ENCODE results near the gene CHTF8.

The CHTF8 gene

DNA sequence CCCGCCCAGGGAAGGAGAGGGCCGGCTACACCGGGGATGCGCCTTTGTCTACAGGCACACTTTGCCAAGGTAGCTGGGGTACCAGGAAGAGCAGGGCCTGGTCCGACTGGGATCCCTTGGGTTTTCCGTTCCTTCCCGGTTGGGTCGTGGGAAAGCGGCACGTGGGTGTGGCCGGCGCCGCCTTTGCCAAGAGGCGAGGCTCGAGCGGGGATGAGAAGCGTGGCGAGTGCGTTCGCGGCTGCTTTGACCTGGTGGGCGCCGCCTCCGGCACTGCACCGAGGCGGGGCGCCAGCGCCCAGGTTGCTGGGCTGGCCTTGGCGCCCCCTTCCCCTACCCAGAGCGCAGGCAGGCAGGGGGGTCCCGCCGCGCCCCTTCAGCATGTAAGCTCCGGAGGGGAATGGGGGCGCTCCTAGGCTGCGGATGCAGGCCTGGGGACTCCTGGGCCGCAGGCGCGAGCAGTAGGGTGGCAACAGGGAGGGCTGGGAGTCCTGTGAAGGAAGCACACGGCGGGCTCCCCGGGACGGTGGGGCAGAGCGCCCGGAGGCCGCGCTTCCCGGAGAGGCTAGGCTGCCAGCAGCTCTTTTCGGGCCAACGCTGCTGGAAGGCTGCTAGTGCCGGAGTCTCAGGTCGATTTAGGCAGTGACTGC, 24.9 kb downstream of the CHTF8 start:
- Mint-ChIP-seq H3K27ac (ENCODE audit: low read depth) (no peak overlapping the region), H3K27me3 (peaks cover 46% of the 10 kb centered on the region), H3K36me3 (ENCODE audit: insufficient read depth) (peaks cover 8% of the 10 kb centered on the region), H3K9me3 (no peaks in the 10 kb centered on the region), H3K4me1 (peaks cover 18% of the 10 kb centered on the region), H3K4me3 (peak overlapping the region; percentile 90)
- DNase-seq (ENCODE audit: low spot score in 2 of 2): no peak
- no peak for ATAC-seq (replicated peaks; ENCODE audit: extremely low read depth, poor library complexity, severe bottlenecking)

- H3K4me3 Mint-ChIP-seq: peak overlapping the region; percentile 90
- ATAC-seq (replicated peaks; ENCODE audit: extremely low read depth, poor library complexity, severe bottlenecking): no peak
Observed at GRCh38 chr16:69106491-69107315, 25.7 kb downstream of the CHTF8 start.

GRCh38 chr16:69105501-69106361, 26.7 kb downstream of the CHTF8 start, which contains the start of gene HAS3:
Gene HAS3 (plus strand): TSS chr16:69105653. CDS start chr16:69109396, 3,743 bp downstream.
- peak; percentile 61 for ATAC-seq (replicated peaks; ENCODE audit: extremely low read depth, poor library complexity, severe bottlenecking)
- no peak for DNase-seq (ENCODE audit: low spot score in 2 of 2)
- Mint-ChIP-seq H3K4me3 (peak within 1 kb of the TSS; percentile 90), H3K9me3 (no peaks in the 10 kb centered on the region), H3K4me1 (peaks cover 18% of the 10 kb centered on the region), H3K27ac (ENCODE audit: low read depth) (no peak within 1 kb of the TSS), H3K36me3 (ENCODE audit: insufficient read depth) (peaks cover 8% of the 10 kb centered on the region), H3K27me3 (peaks cover 60% of the 10 kb centered on the region)

More at GRCh38 chr16:69106491-69107315, 25.7 kb downstream of the CHTF8 start:
- H3K9me3 Mint-ChIP-seq: no peaks in the 10 kb centered on the region
- peaks cover 18% of the 10 kb centered on the region for H3K4me1 Mint-ChIP-seq
- H3K27ac Mint-ChIP-seq (ENCODE audit: low read depth): no peak overlapping the region
- H3K36me3 Mint-ChIP-seq (ENCODE audit: insufficient read depth): peaks cover 8% of the 10 kb centered on the region
- no peak for DNase-seq (ENCODE audit: low spot score in 2 of 2)
- peaks cover 54% of the 10 kb centered on the region for H3K27me3 Mint-ChIP-seq

DNA sequence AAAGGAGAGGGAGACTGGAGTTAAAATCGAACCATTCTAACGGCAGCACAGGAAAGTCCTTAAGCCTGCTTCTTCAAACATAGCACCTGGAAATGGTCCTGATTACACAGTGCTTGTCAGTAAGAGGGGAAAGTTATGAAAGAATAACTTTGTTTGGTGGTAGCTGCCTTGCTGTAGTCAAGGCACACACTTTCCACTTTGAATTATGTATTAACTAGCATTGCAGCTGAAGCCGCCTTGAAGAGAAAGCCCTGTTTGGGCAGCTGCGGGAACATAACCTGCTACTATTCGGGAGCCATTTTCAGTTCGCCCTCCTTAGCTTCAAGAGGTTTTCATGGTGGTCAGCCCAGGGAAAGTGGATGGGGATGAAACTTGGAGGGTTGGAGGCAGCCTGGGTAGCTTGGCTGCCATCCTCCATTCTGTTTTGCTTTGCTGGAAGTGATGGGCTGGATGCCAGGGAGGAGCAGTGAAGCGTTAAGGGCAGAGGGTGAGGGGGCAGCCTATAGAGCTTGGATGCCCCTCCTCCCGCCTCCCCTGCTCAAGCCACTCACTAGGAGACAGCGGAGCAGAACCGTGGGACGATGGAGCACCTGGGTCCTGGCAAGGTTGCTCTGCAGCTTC, 32.2 kb downstream of the CHTF8 start:
- Mint-ChIP-seq H3K9me3 (no peaks in the 10 kb centered on the region), H3K27ac (ENCODE audit: low read depth) (no peak overlapping the region), H3K27me3 (peaks cover 47% of the 10 kb centered on the region), H3K4me1 (peaks cover 2% of the 10 kb centered on the region), H3K4me3 (no peak overlapping the region), H3K36me3 (ENCODE audit: insufficient read depth) (no peaks in the 10 kb centered on the region)
- ATAC-seq (replicated peaks; ENCODE audit: extremely low read depth, poor library complexity, severe bottlenecking) (no peak), DNase-seq (ENCODE audit: low spot score in 2 of 2) (no peak)

- Mint-ChIP-seq H3K4me3 (no peak overlapping the region), H3K27ac (ENCODE audit: low read depth) (no peak overlapping the region), H3K4me1 (no peaks in the 10 kb centered on the region), H3K27me3 (peaks cover 1% of the 10 kb centered on the region), H3K9me3 (no peaks in the 10 kb centered on the region), H3K36me3 (ENCODE audit: insufficient read depth) (no peaks in the 10 kb centered on the region)
- no peak for ATAC-seq (replicated peaks; ENCODE audit: extremely low read depth, poor library complexity, severe bottlenecking)
- DNase-seq (ENCODE audit: low spot score in 2 of 2): no peak
Observed at GRCh38 chr16:69095193-69095592, 37.2 kb downstream of the CHTF8 start.

GRCh38 chr16:69094501-69094900, 37.9 kb downstream of the CHTF8 start:
- DNase-seq (ENCODE audit: low spot score in 2 of 2) (no peak), ATAC-seq (replicated peaks; ENCODE audit: extremely low read depth, poor library complexity, severe bottlenecking) (no peak)
- Mint-ChIP-seq H3K27me3 (no peaks in the 10 kb centered on the region), H3K4me1 (peaks cover 3% of the 10 kb centered on the region), H3K27ac (ENCODE audit: low read depth) (no peak overlapping the region), H3K4me3 (no peak overlapping the region), H3K36me3 (ENCODE audit: insufficient read depth) (no peaks in the 10 kb centered on the region), H3K9me3 (no peaks in the 10 kb centered on the region)

GRCh38 chr16:69093974-69094373, 38.4 kb downstream of the CHTF8 start:
- ATAC-seq (replicated peaks; ENCODE audit: extremely low read depth, poor library complexity, severe bottlenecking): no peak
- no peak overlapping the region for H3K27ac Mint-ChIP-seq (ENCODE audit: low read depth)

GRCh38 chr16:69089091-69089910, 43.1 kb downstream of the CHTF8 start:
- H3K27ac Mint-ChIP-seq (ENCODE audit: low read depth): peak overlapping the region; percentile 30
- H3K36me3 Mint-ChIP-seq (ENCODE audit: insufficient read depth): peaks cover 3% of the 10 kb centered on the region
- no peaks in the 10 kb centered on the region for H3K27me3 Mint-ChIP-seq
- H3K4me1 Mint-ChIP-seq: peaks cover 16% of the 10 kb centered on the region
- H3K4me3 Mint-ChIP-seq: no peak overlapping the region
- DNase-seq (ENCODE audit: low spot score in 2 of 2) (no peak), ATAC-seq (replicated peaks; ENCODE audit: extremely low read depth, poor library complexity, severe bottlenecking) (peak; percentile 49)
- no peaks in the 10 kb centered on the region for H3K9me3 Mint-ChIP-seq

More at GRCh38 chr16:69093974-69094373, 38.4 kb downstream of the CHTF8 start:
- no peak overlapping the region for H3K4me3 Mint-ChIP-seq
- H3K27me3 Mint-ChIP-seq: no peaks in the 10 kb centered on the region
- H3K9me3 Mint-ChIP-seq: no peaks in the 10 kb centered on the region
- H3K36me3 Mint-ChIP-seq (ENCODE audit: insufficient read depth): no peaks in the 10 kb centered on the region
- peaks cover 8% of the 10 kb centered on the region for H3K4me1 Mint-ChIP-seq
- DNase-seq (ENCODE audit: low spot score in 2 of 2): no peak

DNA sequence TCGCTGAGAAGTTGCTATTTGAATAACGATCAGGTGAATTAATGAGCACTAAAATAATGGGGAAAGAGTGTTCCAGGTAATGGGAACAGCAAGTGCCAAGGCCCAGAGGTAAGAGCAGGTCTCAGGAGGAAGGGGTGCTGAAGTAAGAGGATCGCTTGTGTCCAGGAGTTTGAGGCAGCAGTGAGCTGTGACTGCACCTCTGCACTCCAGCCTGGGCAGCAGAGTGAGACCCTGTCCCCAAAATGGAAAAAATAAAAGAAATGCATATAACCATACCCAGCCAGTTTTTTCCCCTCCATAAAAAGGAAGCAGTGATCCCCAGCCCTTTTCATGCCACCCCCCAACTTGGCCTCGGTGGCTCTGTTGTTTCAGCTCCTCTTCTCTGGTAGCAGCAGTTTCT, 43.7 kb downstream of the CHTF8 start:
- DNase-seq (ENCODE audit: low spot score in 2 of 2) (no peak), ATAC-seq (replicated peaks; ENCODE audit: extremely low read depth, poor library complexity, severe bottlenecking) (no peak)
- Mint-ChIP-seq H3K36me3 (ENCODE audit: insufficient read depth) (peaks cover 3% of the 10 kb centered on the region), H3K27me3 (no peaks in the 10 kb centered on the region), H3K4me3 (peak overlapping the region; percentile 17), H3K9me3 (no peaks in the 10 kb centered on the region), H3K4me1 (peaks cover 16% of the 10 kb centered on the region), H3K27ac (ENCODE audit: low read depth) (no peak overlapping the region)

DNA sequence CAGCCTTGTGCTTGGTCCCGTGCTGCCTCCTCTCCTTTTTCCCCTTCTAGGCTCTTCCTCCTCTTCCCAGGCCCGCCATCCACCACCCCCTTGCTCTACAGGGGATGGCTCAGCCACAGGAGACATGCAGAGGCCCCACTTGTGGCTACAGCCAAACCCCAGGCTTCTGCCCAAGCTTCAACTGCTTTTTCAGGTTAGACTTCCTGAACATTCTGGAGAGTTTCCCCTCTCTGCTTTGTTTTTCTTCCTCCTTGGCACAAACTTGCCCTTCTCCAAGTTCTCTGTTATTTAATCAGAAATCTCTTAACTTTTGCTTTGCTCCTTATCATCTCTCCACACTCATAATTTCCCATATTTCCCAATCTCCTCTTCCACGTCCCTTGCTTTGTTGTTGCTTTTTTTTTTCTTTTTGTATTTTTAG, 45.2 kb downstream of the CHTF8 start:
- ATAC-seq (replicated peaks; ENCODE audit: extremely low read depth, poor library complexity, severe bottlenecking): no peak
- Mint-ChIP-seq H3K27ac (ENCODE audit: low read depth) (peak overlapping the region; percentile 4), H3K4me1 (peaks cover 16% of the 10 kb centered on the region), H3K4me3 (no peak overlapping the region), H3K27me3 (no peaks in the 10 kb centered on the region), H3K36me3 (ENCODE audit: insufficient read depth) (peaks cover 7% of the 10 kb centered on the region), H3K9me3 (no peaks in the 10 kb centered on the region)
- DNase-seq (ENCODE audit: low spot score in 2 of 2): no peak

GRCh38 chr16:69085032-69085695, 47.2 kb downstream of the CHTF8 start:
- no peak for ATAC-seq (replicated peaks; ENCODE audit: extremely low read depth, poor library complexity, severe bottlenecking)
- peaks cover 7% of the 10 kb centered on the region for H3K36me3 Mint-ChIP-seq (ENCODE audit: insufficient read depth)
- H3K27me3 Mint-ChIP-seq: no peaks in the 10 kb centered on the region
- no peaks in the 10 kb centered on the region for H3K9me3 Mint-ChIP-seq
- peaks cover 16% of the 10 kb centered on the region for H3K4me1 Mint-ChIP-seq
- no peak for DNase-seq (ENCODE audit: low spot score in 2 of 2)
- H3K4me3 Mint-ChIP-seq: no peak overlapping the region
- H3K27ac Mint-ChIP-seq (ENCODE audit: low read depth): no peak overlapping the region
